GM23338 (cell line): Measurements from ENCODE around the gene LYG1. TPM values are rescaled to one million over a fixed set of nuclear protein-coding genes. Genes with fewer than 3 reads are reported as not detected.

Experiments used
- ATAC-seq: fragments of 200-7000 bp; cut with Tn5 transposase; 3 replicates; pipeline ENCODE4 v1.9.1; 2020
- DNase-seq: peaks from one replicate; pipeline ENCODE4 v3.0.0-alpha.2; 2015; ENCODE audit warnings: low spot score
- H2AFZ ChIP-seq: fragments of 200-600 bp; sonication (generic); 2 replicates; pipeline ENCODE4 v1.8.0; 2016; ENCODE audit warnings: antibody characterized with exemption, mild to moderate bottlenecking, moderate library complexity
- H3F3A ChIP-seq: fragments of 200-600 bp; sonication (generic); replicated peaks from 2 replicates; pipeline ENCODE4 v1.8.0; 2017; ENCODE audit warnings: antibody characterized with exemption, mixed run types, low read depth
- H3K27ac ChIP-seq: fragments of 200-600 bp; sonication (generic); 2 replicates; pipeline ENCODE4 v1.6.1; 2016; ENCODE audit warnings: low read depth
- H3K27me3 ChIP-seq: fragments of 200-600 bp; sonication (generic); 2 replicates; pipeline ENCODE4 v1.8.0; 2016; ENCODE audit warnings: mild to moderate bottlenecking, mixed run types, moderate library complexity; ENCODE audit not compliant: insufficient read depth
- H3K36me3 ChIP-seq: fragments of 200-600 bp; sonication (generic); 2 replicates; pipeline ENCODE4 v1.8.0; 2016; ENCODE audit warnings: mild to moderate bottlenecking; ENCODE audit not compliant: insufficient read depth
- H3K4me1 ChIP-seq: fragments of 200-600 bp; sonication (generic); 2 replicates; pipeline ENCODE4 v1.8.0; 2016; ENCODE audit warnings: mild to moderate bottlenecking, moderate library complexity; ENCODE audit not compliant: insufficient read depth
- H3K4me2 ChIP-seq: fragments of 200-600 bp; sonication (generic); 2 replicates; pipeline ENCODE4 v1.7.1; 2017; ENCODE audit warnings: mixed run types
- H3K4me3 ChIP-seq: fragments of 200-600 bp; sonication (generic); 2 replicates; pipeline ENCODE4 v1.6.1; 2016; ENCODE audit warnings: mixed run types
- H3K79me2 ChIP-seq: fragments of 200-600 bp; sonication (generic); replicated peaks from 2 replicates; pipeline ENCODE4 v1.8.0; 2017; ENCODE audit warnings: mild to moderate bottlenecking; ENCODE audit not compliant: insufficient read depth
- H3K9me2 ChIP-seq: fragments of 200-600 bp; sonication (generic); 2 replicates; pipeline ENCODE4 v1.8.0; 2017; ENCODE audit not compliant: insufficient read depth
- H4K20me1 ChIP-seq: fragments of 200-600 bp; sonication (generic); replicated peaks from 2 replicates; pipeline ENCODE4 v1.8.0; 2017; ENCODE audit warnings: mild to moderate bottlenecking; ENCODE audit not compliant: insufficient read depth
- H3K27ac Mint-ChIP-seq: 2 replicates; pipeline ENCODE4 v1.8.0; 2020; ENCODE audit warnings: inconsistent platforms, mild to moderate bottlenecking, moderate library complexity, mixed read lengths
- H3K27me3 Mint-ChIP-seq: 3 replicates; pipeline ENCODE4 v1.8.0; 2022; ENCODE audit warnings: low read depth, mild to moderate bottlenecking, moderate library complexity, mixed read lengths, inconsistent platforms; ENCODE audit not compliant: insufficient read depth, poor library complexity
- H3K36me3 Mint-ChIP-seq: 3 replicates; pipeline ENCODE4 v1.8.0; 2021; ENCODE audit warnings: low read depth, mild to moderate bottlenecking, inconsistent platforms, moderate library complexity, mixed read lengths
- H3K4me1 Mint-ChIP-seq: 3 replicates; pipeline ENCODE4 v1.8.0; 2020; ENCODE audit warnings: mild to moderate bottlenecking, inconsistent platforms, mixed read lengths
- H3K4me3 Mint-ChIP-seq: 3 replicates; pipeline ENCODE4 v1.8.0; 2021; ENCODE audit warnings: moderate library complexity, mild to moderate bottlenecking, inconsistent platforms, mixed read lengths
- H3K9me3 Mint-ChIP-seq: 3 replicates; pipeline ENCODE4 v1.8.0; 2020; ENCODE audit warnings: moderate library complexity, mild to moderate bottlenecking, inconsistent platforms, mixed read lengths
- EZH2 ChIP-seq: fragments of 200-600 bp; sonication (generic); IDR thresholded peaks from one replicate; pipeline ENCODE4 v1.8.0; 2017; ENCODE audit warnings: antibody characterized with exemption, mild to moderate bottlenecking, low read depth; ENCODE audit not compliant: unreplicated experiment
- EZH2phosphoT487 ChIP-seq: fragments of 200-600 bp; sonication (generic); IDR thresholded peaks from one replicate; pipeline ENCODE4 v1.8.1; 2018; ENCODE audit warnings: antibody characterized with exemption; ENCODE audit not compliant: unreplicated experiment
- NANOG ChIP-seq: IDR thresholded peaks from 2 replicates; pipeline ENCODE4 v1.6.1; 2016; ENCODE audit warnings: antibody characterized with exemption, borderline replicate concordance
- POLR2AphosphoS5 ChIP-seq: IDR thresholded peaks from 2 replicates; pipeline ENCODE4 v1.6.1; 2016; ENCODE audit warnings: antibody characterized with exemption, low read depth
- REST ChIP-seq: IDR thresholded peaks from one replicate; pipeline ENCODE4 v1.6.1; 2018; ENCODE audit warnings: antibody characterized with exemption; ENCODE audit not compliant: unreplicated experiment
- STAT1 ChIP-seq: IDR thresholded peaks from one replicate; pipeline ENCODE4 v1.6.1; 2016; ENCODE audit warnings: antibody characterized with exemption; ENCODE audit not compliant: unreplicated experiment
- ZNF331 ChIP-seq: fragments of 250-450 bp; sonication (Bioruptor Pico); IDR thresholded peaks from 2 replicates; pipeline ENCODE4 v1.5.0; 2020; ENCODE audit warnings: low read depth, mild to moderate bottlenecking, moderate library complexity
- ZNF462 ChIP-seq: fragments of 250-450 bp; sonication (Bioruptor Pico); IDR thresholded peaks from 2 replicates; pipeline ENCODE4 v1.5.0; 2020; ENCODE audit warnings: mild to moderate bottlenecking, moderate library complexity
- polyA plus RNA-seq: library from polyadenylated mRNA; unstranded; fragments of >200 nt; fragmentation: Nextera tagmentation; extraction: Ambion mirVana; gene quantifications from 2 replicates; pipeline ENCODE4 v1.2.1, GENCODE V29; 2016
- total RNA-seq: library from RNA; depleted of rRNA; stranded (reverse); fragments of >200 nt; shearing (Covaris generic); gene quantifications from 2 replicates; pipeline ENCODE4 v1.2.3, GENCODE V29; 2014
- TF ChIP-seq, protein P1 (sequence below), 2 experiments: fragments of 200-600 bp in 1 of 2; sonication (generic) in 1 of 2; conservative IDR thresholded peaks; 2 replicates each; pipeline versions ENCODE4 v1.5.1 to v1.6.1; 2016 to 2017; ENCODE audit warnings: antibody characterized with exemption in 2 of 2, low read depth in 2 of 2, mild to moderate bottlenecking in 2 of 2, moderate library complexity in 1 of 2

The LYG1 gene
- total and polyA plus RNA-seq, 2 experiments from 2014 or later: 0.35 to 0.57 TPM

DNA sequence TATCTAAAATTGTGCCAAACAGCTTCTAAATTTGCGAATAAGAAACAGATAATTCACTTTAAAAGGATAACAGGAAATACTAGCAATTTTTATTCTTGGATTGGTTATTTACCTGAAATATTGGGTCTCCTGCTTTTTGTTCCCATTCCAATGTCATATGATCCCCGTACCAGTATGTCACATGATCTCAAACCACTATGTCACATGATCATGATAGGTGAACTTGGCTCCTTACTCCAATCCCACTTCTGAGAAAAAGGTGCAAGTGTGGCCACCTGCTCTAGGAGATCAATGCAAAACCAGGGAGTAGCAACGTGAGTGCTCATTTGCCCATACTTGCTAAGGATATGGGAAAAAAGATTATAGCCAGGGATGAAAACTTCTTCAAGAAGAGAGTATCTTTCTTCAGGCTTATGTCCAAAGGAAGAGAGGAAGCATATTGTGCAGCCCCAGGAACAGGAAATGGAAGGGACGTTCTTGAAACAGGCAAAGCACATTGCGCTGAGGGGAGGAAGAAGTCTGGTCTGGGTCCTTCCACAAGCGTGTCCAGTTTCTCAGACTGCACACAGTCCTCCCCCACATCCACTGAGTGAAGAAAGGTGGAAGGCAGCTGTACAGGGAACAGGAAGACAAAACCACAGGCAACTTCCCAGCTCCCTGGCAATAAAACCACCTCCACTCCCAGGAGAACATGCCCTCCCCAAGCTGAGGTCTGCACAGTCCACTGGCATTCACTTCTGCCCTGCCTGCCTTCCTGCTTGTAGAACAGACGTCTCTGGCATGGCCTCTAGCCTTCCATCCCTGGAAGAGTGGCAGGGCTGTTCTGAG lies 45.3 kb downstream of the LYG1 start, which contains the start of gene LYG2:
Gene LYG2, minus strand, starts transcription at position 176 of the 828 bp plus-strand sequence. CDS start 1,406 bp downstream, outside the sequence.
- Histone ChIP-seq H3K4me2 (no peak within 1 kb of the TSS), H3F3A (no peaks in the 10 kb centered on the region), H3K27ac (no peak within 1 kb of the TSS), H3K9me2 (no peaks in the 10 kb centered on the region), H3K4me1 (no peaks in the 10 kb centered on the region), H4K20me1 (no peaks in the 10 kb centered on the region), H3K27me3 (no peaks in the 10 kb centered on the region), H2AFZ (no peak within 1 kb of the TSS), H3K36me3 (no peaks in the 10 kb centered on the region), H3K4me3 (no peak within 1 kb of the TSS), H3K79me2 (no peaks in the 10 kb centered on the region)
- Mint-ChIP-seq H3K36me3 (peaks cover 3% of the 10 kb centered on the region), H3K4me1 (no peaks in the 10 kb centered on the region), H3K4me3 (no peak within 1 kb of the TSS), H3K27ac (no peak within 1 kb of the TSS), H3K9me3 (peaks cover 7% of the 10 kb centered on the region), H3K27me3 (no peaks in the 10 kb centered on the region)
- no peak for ATAC-seq
- DNase-seq: no peak
- TF ChIP-seq ZNF462 (CRISPR knock-in tag): no peak
- no peak for TF ChIP-seq POLR2AphosphoS5
- no peak for TF ChIP-seq NANOG

DNA sequence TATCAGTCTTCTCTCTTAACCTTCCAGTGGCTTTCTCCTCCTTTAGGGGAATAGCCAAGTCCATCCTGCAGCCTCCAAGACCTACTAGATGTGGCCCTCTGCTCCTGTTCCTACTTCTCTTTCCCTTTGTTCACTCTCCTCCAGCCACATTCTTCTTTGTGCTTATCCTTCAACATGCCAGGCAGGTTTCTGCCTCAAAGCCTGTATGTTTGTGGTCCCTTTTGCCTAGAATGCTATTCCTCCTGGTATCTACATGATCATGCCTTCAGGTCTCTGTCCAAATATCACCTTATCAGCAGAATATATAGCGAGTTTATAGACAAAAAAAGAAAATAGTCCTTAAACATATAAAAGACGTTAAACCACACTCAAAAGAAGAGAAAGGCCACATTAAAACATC lies 51.0 kb downstream of the LYG1 start:
- Histone ChIP-seq H3K79me2 (no peaks in the 10 kb centered on the region), H3K27me3 (no peaks in the 10 kb centered on the region), H3K9me2 (no peaks in the 10 kb centered on the region), H3K4me2 (no peak overlapping the region), H3K36me3 (no peaks in the 10 kb centered on the region), H2AFZ (no peak overlapping the region), H3K27ac (no peak overlapping the region), H3K4me1 (no peaks in the 10 kb centered on the region), H3K4me3 (no peak overlapping the region), H3F3A (no peaks in the 10 kb centered on the region), H4K20me1 (no peaks in the 10 kb centered on the region)
- no peak for ATAC-seq
- H3K9me3 Mint-ChIP-seq: peaks cover 14% of the 10 kb centered on the region
- H3K36me3 Mint-ChIP-seq: peaks cover 3% of the 10 kb centered on the region; the same call in 2 of the 3 replicates
- H3K27ac Mint-ChIP-seq: no peak overlapping the region
- H3K27me3 Mint-ChIP-seq: no peaks in the 10 kb centered on the region
- no peak for DNase-seq
- no peaks in the 10 kb centered on the region for H3K4me1 Mint-ChIP-seq
- no peak overlapping the region for H3K4me3 Mint-ChIP-seq
- TF ChIP-seq ZNF331 (CRISPR knock-in tag): no peak
- TF ChIP-seq, protein P1, sequence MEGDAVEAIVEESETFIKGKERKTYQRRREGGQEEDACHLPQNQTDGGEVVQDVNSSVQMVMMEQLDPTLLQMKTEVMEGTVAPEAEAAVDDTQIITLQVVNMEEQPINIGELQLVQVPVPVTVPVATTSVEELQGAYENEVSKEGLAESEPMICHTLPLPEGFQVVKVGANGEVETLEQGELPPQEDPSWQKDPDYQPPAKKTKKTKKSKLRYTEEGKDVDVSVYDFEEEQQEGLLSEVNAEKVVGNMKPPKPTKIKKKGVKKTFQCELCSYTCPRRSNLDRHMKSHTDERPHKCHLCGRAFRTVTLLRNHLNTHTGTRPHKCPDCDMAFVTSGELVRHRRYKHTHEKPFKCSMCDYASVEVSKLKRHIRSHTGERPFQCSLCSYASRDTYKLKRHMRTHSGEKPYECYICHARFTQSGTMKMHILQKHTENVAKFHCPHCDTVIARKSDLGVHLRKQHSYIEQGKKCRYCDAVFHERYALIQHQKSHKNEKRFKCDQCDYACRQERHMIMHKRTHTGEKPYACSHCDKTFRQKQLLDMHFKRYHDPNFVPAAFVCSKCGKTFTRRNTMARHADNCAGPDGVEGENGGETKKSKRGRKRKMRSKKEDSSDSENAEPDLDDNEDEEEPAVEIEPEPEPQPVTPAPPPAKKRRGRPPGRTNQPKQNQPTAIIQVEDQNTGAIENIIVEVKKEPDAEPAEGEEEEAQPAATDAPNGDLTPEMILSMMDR (conservative IDR thresholded peaks at IDR 0.05; ENCODE audit: low read depth in 2 of 2): no peak
- no peak for TF ChIP-seq EZH2
- TF ChIP-seq STAT1: no peak
- no peak for TF ChIP-seq REST
- TF ChIP-seq EZH2phosphoT487: no peak
